A549 (cell line): ENCODE results near the gene C8G. TPM values are rescaled to one million over a fixed set of nuclear protein-coding genes. Genes with fewer than 3 reads are reported as not detected.

Experiments
- ATAC-seq, 2 experiments: fragments of 200-7000 bp in 1 of 2; fragments of >200 bp in 1 of 2; cut with Nextera tagmentation in 1 of 2; cut with Tn5 transposase in 1 of 2; 3 replicates each; pipeline versions ENCODE4 v1.8.0 to v1.9.1; 2018 to 2020; ENCODE audit warnings: mild to moderate bottlenecking in 1 of 2, moderate library complexity in 1 of 2
- CTCF ChIA-PET: fragments of 300-600 bp; sonication (Branson Sonifier 250); formaldehyde crosslinking; extraction: SDS; loops from one replicate; lab custom pipeline; 2021; ENCODE audit warnings: antibody characterized with exemption, inconsistent platforms; lab: Yijun Ruan, JAX
- POLR2A ChIA-PET: fragments of 350-600 bp; formaldehyde crosslinking; extraction: SDS; loops from one replicate; lab custom pipeline; 2021; ENCODE audit warnings: antibody characterized with exemption, inconsistent platforms; lab: Yijun Ruan, JAX
- DNase-seq, 2 experiments: peaks; one replicate each; pipeline versions ENCODE4 v3.0.0 to v3.0.0-alpha.2; 2011 to 2016; ENCODE audit warnings: low read depth in 1 of 2, low spot score in 1 of 2
- FAIRE-seq: peaks from 2 replicates; lab custom pipeline; 2011; peaks lifted over from hg19 to GRCh38; lab: Jason Lieb, UNC
- H3K27ac ChIP-seq, 2 experiments: fragments of >200 bp; sonication (Bioruptor Twin); formaldehyde crosslinking; 3 replicates each; pipeline ENCODE4 v1.5.1; 2016 to 2017
- H3K4me1 ChIP-seq: fragments of >200 bp; sonication (Bioruptor Twin); formaldehyde crosslinking; 3 replicates; pipeline ENCODE4 v1.6.1; 2016
- H3K4me2 ChIP-seq: fragments of >200 bp; sonication (Bioruptor Twin); formaldehyde crosslinking; 3 replicates; pipeline ENCODE4 v1.6.1; 2016
- H3K4me3 ChIP-seq: fragments of >200 bp; sonication (Bioruptor Twin); formaldehyde crosslinking; 3 replicates; pipeline ENCODE4 v1.5.1; 2016
- H3K9me3 ChIP-seq: fragments of >200 bp; sonication (Bioruptor Twin); formaldehyde crosslinking; 3 replicates; pipeline ENCODE4 v1.6.1; 2016
- CHD2 ChIP-seq: fragments of 150-350 bp; IDR thresholded peaks from 2 replicates; pipeline ENCODE4 v1.6.1; 2014; ENCODE audit warnings: low read length; ENCODE audit not compliant: partially characterized antibody
- CTCF ChIP-seq: fragments of >200 bp; sonication (Bioruptor Twin); formaldehyde crosslinking; IDR thresholded peaks from 3 replicates; pipeline ENCODE4 v1.5.1; 2016
- EHMT2 ChIP-seq: fragments of 200-600 bp; sonication (generic); IDR thresholded peaks from 2 replicates; pipeline ENCODE4 v1.6.1; 2016; ENCODE audit warnings: antibody characterized with exemption, low read depth, mild to moderate bottlenecking, moderate library complexity
- ESRRA ChIP-seq: fragments of 150-350 bp; IDR thresholded peaks from 2 replicates; pipeline ENCODE4 v1.6.1; 2014; ENCODE audit warnings: mild to moderate bottlenecking, low read length, borderline replicate concordance
- FOSB ChIP-seq: fragments of 250-450 bp; sonication (Bioruptor Pico); IDR thresholded peaks from 2 replicates; pipeline ENCODE4 v1.5.0; 2020; ENCODE audit warnings: mild to moderate bottlenecking, moderate library complexity
- GATA3 ChIP-seq: IDR thresholded peaks from 2 replicates; pipeline ENCODE4 v1.6.1; 2012; ENCODE audit warnings: borderline replicate concordance
- HDAC2 ChIP-seq: fragments of 200-600 bp; sonication (generic); IDR thresholded peaks from 2 replicates; pipeline ENCODE4 v1.6.1; 2016
- HEYL ChIP-seq: fragments of 250-450 bp; sonication (Bioruptor Pico); IDR thresholded peaks from 2 replicates; pipeline ENCODE4 v1.8.0; 2021; ENCODE audit warnings: mild to moderate bottlenecking, moderate library complexity
- HMGXB4 ChIP-seq: fragments of 250-450 bp; sonication (Bioruptor Pico); IDR thresholded peaks from 2 replicates; pipeline ENCODE4 v1.5.0; 2021; ENCODE audit warnings: mild to moderate bottlenecking, moderate library complexity, borderline replicate concordance
- HOXB13 ChIP-seq: fragments of 250-450 bp; sonication (Bioruptor Pico); IDR thresholded peaks from 2 replicates; pipeline ENCODE4 v1.5.0; 2020; ENCODE audit warnings: low read depth, mild to moderate bottlenecking, moderate library complexity
- HOXB5 ChIP-seq: fragments of 250-450 bp; sonication (Bioruptor Pico); IDR thresholded peaks from 2 replicates; pipeline ENCODE4 v1.5.0; 2020; ENCODE audit warnings: mild to moderate bottlenecking, moderate library complexity
- KDM1A ChIP-seq: fragments of 200-600 bp; sonication (generic); IDR thresholded peaks from 2 replicates; pipeline ENCODE4 v1.6.1; 2016; ENCODE audit warnings: low read depth, mild to moderate bottlenecking
- MAFK ChIP-seq: fragments of 450-650 bp; IDR thresholded peaks from 2 replicates; pipeline ENCODE4 v1.6.1; 2014; ENCODE audit not compliant: partially characterized antibody
- MAZ ChIP-seq: fragments of 150-350 bp; IDR thresholded peaks from 2 replicates; pipeline ENCODE4 v1.6.1; 2014; ENCODE audit warnings: antibody characterized with exemption, low read depth, low read length, borderline replicate concordance
- PHF8 ChIP-seq: fragments of 200-600 bp; sonication (generic); IDR thresholded peaks from 2 replicates; pipeline ENCODE4 v1.6.1; 2016; ENCODE audit warnings: low read depth, mild to moderate bottlenecking, antibody characterized with exemption, moderate library complexity, borderline replicate concordance
- RARB ChIP-seq: fragments of 250-450 bp; sonication (Bioruptor Pico); IDR thresholded peaks from 2 replicates; pipeline ENCODE4 v1.8.0; 2021; ENCODE audit warnings: mild to moderate bottlenecking, moderate library complexity
- RNF2 ChIP-seq: fragments of 200-600 bp; sonication (generic); IDR thresholded peaks from 2 replicates; pipeline ENCODE4 v1.6.1; 2016; ENCODE audit warnings: low read depth, mild to moderate bottlenecking, antibody characterized with exemption, moderate library complexity, borderline replicate concordance
- TFCP2L1 ChIP-seq: fragments of 250-450 bp; sonication (Bioruptor Pico); IDR thresholded peaks from 2 replicates; pipeline ENCODE4 v1.5.0; 2021; ENCODE audit warnings: mild to moderate bottlenecking
- WGBS: methylation state at CpG from one replicate; pipeline ENCODE4 v1.1.6; 2017; ENCODE audit errors: missing lambda C conversion rate; 5-methylcytosine and 5-hydroxymethylcytosine counted together
- polyA plus RNA-seq, 4 experiments: library from polyadenylated mRNA; depleted of rRNA in 3 of 4; stranded (reverse); fragments of >200 nt; fragmentation: RNase III in 1 of 4; extraction: RNeasy Plus Mini Kit Qiagen cat#74134 plus additional on column Dnase treatment in 1 of 4; gene quantifications; 2 replicates in 3 of 4; 3 replicates in 1 of 4; pipeline ENCODE4 v1.2.3, GENCODE V29; 2011 to 2017
- TF ChIP-seq, protein P1 (sequence below): fragments of 450-650 bp; IDR thresholded peaks from 2 replicates; pipeline ENCODE4 v1.6.1; 2014; ENCODE audit warnings: antibody characterized with exemption
- TF ChIP-seq, protein P2 (sequence below): fragments of 200-600 bp; sonication (generic); IDR thresholded peaks from 2 replicates; pipeline ENCODE4 v1.6.1; 2016; ENCODE audit warnings: antibody characterized with exemption, mild to moderate bottlenecking, moderate library complexity
- TF ChIP-seq, protein P3 (sequence below): IDR thresholded peaks from 2 replicates; pipeline ENCODE4 v1.6.1; 2012; ENCODE audit warnings: low read depth, borderline replicate concordance

Gene C8G
- polyA plus RNA-seq, 2 of the 4 experiments (the other 2 are of a cell fraction) = 0.45 to 1.3 TPM

DNA sequence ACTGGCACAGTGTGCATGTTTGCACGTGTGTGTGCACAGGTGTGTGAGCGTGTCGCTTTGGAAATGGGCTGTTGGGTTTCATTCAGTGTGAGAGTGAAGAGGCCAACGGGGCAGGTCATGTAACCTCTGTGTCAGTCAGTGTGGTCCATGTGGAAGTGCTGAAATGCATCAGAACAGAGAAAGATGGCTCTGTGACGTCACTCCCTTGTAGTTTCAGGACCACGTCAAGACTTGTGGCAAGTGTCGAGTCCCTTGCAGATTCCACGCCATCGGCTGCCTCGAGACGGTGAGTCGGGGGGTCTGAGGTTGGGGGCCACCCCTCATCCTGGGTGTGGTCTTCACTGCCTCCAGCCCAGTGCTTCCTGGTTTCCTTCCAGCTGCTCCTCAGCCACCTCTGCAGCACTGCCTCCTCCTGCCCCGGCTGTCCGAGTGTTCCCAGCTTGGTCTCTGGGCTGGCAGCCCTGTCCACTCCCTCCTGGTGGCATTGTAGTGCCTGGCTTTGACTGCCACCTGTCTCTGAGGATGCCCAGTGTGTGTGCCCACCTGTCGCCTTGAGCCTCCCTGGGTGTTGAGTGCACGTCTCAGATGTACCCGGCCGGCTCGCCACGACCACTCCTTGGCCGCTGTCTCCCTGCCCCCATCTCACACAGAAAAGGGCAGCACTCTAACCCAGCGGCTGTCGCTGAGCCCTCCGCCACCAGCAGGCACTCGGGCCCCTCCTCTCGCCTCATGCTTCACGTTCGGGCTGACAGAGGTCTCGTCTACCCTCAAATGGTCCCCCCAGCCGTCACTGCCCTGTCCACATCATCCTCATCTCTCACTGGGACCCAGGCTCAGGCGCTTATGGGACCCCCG, 28.5 kb upstream of the C8G start (continued):
- TF ChIP-seq HMGXB4 (CRISPR knock-in tag) = no peak
- no peak for TF ChIP-seq HOXB5 (CRISPR knock-in tag)
- TF ChIP-seq, protein P1, sequence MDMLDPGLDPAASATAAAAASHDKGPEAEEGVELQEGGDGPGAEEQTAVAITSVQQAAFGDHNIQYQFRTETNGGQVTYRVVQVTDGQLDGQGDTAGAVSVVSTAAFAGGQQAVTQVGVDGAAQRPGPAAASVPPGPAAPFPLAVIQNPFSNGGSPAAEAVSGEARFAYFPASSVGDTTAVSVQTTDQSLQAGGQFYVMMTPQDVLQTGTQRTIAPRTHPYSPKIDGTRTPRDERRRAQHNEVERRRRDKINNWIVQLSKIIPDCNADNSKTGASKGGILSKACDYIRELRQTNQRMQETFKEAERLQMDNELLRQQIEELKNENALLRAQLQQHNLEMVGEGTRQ = no peak
- no peak for TF ChIP-seq FOSB
- TF ChIP-seq, all 56 proteins: peak for 0

DNA sequence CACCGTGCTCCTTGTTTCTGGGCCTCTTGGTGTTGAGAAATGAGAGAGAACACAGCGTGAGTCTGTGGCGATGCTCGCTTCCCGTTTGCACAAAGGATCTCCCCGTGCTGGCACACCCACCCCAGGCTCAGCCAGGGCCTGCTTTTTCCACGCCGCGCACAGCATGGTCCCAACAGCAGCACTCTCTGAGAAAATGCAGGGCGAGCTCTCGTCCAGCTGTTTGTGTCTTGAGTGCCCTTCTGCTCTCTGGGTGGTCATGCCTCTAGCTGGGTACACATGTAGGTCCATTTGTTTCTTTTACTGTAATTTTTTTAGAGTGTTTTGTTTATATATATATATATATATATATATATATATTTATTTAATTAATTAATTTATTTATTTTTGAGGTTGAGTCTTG, 27.1 kb upstream of the C8G start:
- Histone ChIP-seq H3K4me3 (no peak overlapping the region), H3K4me1 (peaks cover 10% of the 10 kb centered on the region; the same call in 1 of the 3 replicates), H3K4me2 (no peak overlapping the region), H3K9me3 (no peaks in the 10 kb centered on the region), H3K27ac (no peak overlapping the region)
- 87% methylated on average over 11 of the region's 11 CpGs for WGBS
- DNase-seq = no peak
- FAIRE-seq = no peak
- POLR2A ChIA-PET = no interaction called here
- CTCF ChIA-PET = interaction anchor here (1.3 kb wide), 1 partner anchor 10 kb away, joined by 3 read pairs; no protein-coding TSS in a partner anchor
- ATAC-seq = no peak
- TF ChIP-seq MAFK (no peak), HDAC2 (no peak), ESRRA (no peak), HEYL (CRISPR knock-in tag) (no peak), TFCP2L1 (CRISPR knock-in tag) (no peak), CHD2 (no peak)
- TF ChIP-seq, protein P2, sequence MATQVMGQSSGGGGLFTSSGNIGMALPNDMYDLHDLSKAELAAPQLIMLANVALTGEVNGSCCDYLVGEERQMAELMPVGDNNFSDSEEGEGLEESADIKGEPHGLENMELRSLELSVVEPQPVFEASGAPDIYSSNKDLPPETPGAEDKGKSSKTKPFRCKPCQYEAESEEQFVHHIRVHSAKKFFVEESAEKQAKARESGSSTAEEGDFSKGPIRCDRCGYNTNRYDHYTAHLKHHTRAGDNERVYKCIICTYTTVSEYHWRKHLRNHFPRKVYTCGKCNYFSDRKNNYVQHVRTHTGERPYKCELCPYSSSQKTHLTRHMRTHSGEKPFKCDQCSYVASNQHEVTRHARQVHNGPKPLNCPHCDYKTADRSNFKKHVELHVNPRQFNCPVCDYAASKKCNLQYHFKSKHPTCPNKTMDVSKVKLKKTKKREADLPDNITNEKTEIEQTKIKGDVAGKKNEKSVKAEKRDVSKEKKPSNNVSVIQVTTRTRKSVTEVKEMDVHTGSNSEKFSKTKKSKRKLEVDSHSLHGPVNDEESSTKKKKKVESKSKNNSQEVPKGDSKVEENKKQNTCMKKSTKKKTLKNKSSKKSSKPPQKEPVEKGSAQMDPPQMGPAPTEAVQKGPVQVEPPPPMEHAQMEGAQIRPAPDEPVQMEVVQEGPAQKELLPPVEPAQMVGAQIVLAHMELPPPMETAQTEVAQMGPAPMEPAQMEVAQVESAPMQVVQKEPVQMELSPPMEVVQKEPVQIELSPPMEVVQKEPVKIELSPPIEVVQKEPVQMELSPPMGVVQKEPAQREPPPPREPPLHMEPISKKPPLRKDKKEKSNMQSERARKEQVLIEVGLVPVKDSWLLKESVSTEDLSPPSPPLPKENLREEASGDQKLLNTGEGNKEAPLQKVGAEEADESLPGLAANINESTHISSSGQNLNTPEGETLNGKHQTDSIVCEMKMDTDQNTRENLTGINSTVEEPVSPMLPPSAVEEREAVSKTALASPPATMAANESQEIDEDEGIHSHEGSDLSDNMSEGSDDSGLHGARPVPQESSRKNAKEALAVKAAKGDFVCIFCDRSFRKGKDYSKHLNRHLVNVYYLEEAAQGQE = no peak
- TF ChIP-seq, protein P3, sequence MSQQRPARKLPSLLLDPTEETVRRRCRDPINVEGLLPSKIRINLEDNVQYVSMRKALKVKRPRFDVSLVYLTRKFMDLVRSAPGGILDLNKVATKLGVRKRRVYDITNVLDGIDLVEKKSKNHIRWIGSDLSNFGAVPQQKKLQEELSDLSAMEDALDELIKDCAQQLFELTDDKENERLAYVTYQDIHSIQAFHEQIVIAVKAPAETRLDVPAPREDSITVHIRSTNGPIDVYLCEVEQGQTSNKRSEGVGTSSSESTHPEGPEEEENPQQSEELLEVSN = no peak

DNA sequence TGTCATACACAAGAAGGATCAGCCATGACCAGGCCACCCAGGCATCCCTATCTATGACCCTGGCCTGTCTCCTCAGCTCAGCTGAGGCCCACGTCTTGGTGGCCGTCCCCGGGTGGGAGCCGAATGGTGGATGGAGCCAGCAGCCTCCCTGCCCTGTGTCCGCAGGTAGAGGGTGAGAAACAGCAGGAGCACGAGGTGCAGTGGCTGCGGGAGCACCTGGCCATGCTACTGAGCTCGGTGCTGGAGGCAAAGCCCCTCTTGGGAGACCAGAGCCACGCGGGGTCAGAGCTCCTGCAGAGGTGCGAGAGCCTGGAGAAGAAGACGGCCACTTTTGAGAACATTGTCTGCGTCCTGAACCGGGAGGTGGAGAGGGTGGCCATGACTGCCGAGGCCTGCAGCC, 25.0 kb upstream of the C8G start:
- Histone ChIP-seq H3K27ac (no peak overlapping the region), H3K9me3 (no peaks in the 10 kb centered on the region), H3K4me1 (peaks cover 10% of the 10 kb centered on the region; the same call in 1 of the 3 replicates), H3K4me2 (no peak overlapping the region), H3K4me3 (no peak overlapping the region)
- no peak for DNase-seq
- 98% methylated on average over 15 of the region's 15 CpGs for WGBS
- ChIA-PET CTCF (interaction anchor here (1.1 to 3.0 kb wide), 9 partner anchors 12 to 38 kb away, joined by 3 to 14 read pairs (median 5); partner anchors contain the start of genes C8G, FBXW5 and TRAF2), POLR2A (interaction anchor here (2.1 kb wide), 1 partner anchor 18 kb away, joined by 7 read pairs; no protein-coding TSS in a partner anchor)
- FAIRE-seq = no peak
- no peak for ATAC-seq
- TF ChIP-seq CTCF (no peak), EHMT2 (no peak), HOXB13 (no peak), PHF8 (no peak), KDM1A (no peak), RNF2 (no peak), GATA3 (no peak), MAZ (no peak), FOSB (no peak), HOXB5 (CRISPR knock-in tag) (no peak), HMGXB4 (CRISPR knock-in tag) (no peak), RARB (CRISPR knock-in tag) (no peak)
